Measurements from ENCODE around the gene FAM229A.

FAM229A gene

GRCh38 chr1:32349211-32349708 is 13.0 kb downstream of the FAM229A start:
- DNase-seq (ENCODE audit: low read depth): peak; percentile 92

GRCh38 chr1:32346532-32347157 is 15.6 kb downstream of the FAM229A start:
- no peak for DNase-seq (ENCODE audit: low read depth)

DNA sequence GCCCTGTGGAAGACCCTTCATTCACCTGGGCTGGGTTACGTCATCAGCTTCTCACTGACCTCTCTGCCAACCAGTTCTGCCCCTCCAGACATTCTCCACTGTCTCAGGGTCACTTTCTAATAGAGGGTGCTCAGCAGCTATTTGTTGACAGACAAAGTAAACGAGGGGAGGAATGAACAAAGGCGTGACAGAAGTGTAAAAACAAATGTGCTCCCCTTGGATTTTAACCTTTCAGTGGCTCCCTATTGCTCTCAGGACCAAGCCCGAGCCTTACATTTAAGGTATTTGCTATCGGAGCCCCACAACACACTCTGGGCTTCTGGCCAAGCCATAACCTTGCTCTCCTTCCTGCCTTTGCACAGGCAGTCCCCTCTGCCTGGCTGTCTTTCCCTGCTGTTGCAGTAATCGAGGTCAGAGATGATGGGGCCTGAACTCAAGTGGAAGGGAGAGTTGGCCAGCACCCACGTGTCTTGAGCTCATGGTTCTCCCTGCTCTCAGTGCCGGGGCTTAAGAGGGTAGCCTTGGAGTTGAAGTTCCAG is 16.9 kb downstream of the FAM229A start:
- peak; percentile 87 for DNase-seq (ENCODE audit: low read depth)

DNA sequence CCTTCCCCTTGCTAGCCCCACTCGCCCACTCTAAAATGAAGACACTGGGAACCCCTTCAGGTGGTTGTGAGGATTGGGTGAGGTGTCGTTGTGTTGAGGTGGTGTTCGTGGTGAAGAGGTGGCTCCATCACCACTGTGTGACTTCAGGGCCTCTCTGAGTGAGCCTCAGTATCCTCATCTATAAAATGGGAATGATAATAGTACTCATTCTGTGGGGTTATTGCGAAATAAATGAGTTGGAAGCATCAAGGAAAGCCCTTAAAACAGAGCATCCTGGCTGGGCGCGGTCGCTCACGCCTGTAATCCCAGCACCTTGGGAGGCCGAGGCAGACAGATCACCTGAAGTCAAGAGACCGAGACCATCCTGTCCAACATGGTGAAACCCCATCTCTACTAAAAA is 19.6 kb downstream of the FAM229A start:
- no peak for DNase-seq (ENCODE audit: low read depth)

GRCh38 chr1:32341971-32342370 is 20.3 kb downstream of the FAM229A start:
- no peak for DNase-seq (ENCODE audit: low read depth)

GRCh38 chr1:32341186-32341757 is 21.0 kb downstream of the FAM229A start:
- no peak for DNase-seq (ENCODE audit: low read depth)

DNA sequence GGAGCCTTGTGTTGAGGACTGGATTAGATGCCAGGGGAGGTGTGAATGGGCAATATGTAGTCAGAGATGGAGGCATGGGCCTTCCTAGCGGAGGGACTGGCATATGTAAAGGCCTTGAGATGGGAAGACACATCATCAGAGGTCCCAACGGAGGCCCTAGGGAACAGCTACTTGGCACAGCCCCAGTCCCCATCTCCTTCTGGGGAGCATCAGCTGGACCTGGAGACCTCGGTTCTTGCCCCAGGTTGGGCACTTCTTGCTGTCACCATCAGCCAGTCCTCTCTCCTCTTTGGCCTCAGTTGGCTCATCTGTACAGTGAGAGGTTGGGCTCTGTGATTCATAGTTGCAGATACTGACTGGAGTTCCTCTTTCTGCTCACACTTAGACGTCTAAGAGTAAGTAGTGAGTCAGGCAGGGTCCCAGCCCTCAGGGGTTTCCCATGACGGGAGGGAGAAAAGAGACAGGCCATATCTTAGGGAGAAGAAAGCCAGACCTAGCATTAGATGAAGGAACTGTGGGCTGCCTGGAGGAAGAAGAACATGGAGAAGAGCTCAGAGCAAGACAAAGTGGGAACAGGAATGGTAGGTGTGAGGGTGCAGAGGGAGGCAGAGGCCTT is 22.8 kb downstream of the FAM229A start:
- DNase-seq (ENCODE audit: low read depth): peak; percentile 86

GRCh38 chr1:32338637-32339145 is 23.6 kb downstream of the FAM229A start:
- no peak for DNase-seq (ENCODE audit: low read depth)

DNA sequence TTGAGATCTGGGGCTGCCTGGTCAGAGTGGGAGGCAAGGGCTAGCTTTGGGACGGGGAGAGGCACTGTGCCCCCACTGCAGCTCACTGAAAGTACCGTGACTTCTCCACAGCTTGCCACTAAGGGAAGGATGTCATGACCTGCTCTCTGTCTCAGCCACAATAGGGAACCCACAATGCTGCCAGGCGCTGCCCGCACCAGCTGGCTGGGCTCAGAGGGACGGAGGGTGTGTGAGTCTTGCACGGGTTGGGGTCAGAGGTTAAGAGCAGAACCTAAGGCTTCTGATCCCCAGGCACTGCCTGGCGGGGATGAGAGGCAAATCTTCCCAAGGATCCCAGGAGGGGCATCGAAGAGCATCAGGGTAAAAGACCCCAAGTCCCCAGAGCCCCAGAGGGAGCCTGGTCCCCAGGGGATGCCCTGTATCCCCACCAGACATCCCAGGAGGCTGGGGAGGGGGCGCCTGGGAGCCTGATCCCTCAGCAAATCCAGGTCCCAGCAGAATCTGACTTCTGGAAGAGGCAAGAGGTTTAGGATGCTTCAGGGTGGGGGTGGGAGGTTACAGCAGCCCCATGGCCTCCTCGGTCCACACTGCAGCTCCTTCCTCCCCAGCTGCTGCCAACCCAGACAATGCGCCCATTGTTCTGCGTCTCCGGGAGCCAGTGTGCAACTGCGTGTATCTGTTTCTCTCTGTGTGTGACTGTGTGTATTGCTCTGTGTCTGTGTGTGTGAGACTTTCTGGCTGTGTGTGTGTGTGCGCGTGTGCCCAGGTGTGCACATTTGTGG is 24.2 kb downstream of the FAM229A start:
- no peak for DNase-seq (ENCODE audit: low read depth)

GRCh38 chr1:32336963-32337675 is 25.2 kb downstream of the FAM229A start:
- no peak for DNase-seq (ENCODE audit: low read depth)

GRCh38 chr1:32336591-32336932 is 25.7 kb downstream of the FAM229A start:
- no peak for DNase-seq (ENCODE audit: low read depth)

GRCh38 chr1:32335790-32336590 is 26.3 kb downstream of the FAM229A start, which contains the start of gene MARCKSL1:
Gene MARCKSL1, minus strand, starts transcription at chr1:32336233. Its CDS starts 200 bp downstream, at chr1:32336033.
- DNase-seq (ENCODE audit: low read depth): peak; percentile 38

- no peak for DNase-seq (ENCODE audit: low read depth)
These were observed 26.8 kb downstream of the FAM229A start for GRCh38 chr1:32335535-32335789.

DNA sequence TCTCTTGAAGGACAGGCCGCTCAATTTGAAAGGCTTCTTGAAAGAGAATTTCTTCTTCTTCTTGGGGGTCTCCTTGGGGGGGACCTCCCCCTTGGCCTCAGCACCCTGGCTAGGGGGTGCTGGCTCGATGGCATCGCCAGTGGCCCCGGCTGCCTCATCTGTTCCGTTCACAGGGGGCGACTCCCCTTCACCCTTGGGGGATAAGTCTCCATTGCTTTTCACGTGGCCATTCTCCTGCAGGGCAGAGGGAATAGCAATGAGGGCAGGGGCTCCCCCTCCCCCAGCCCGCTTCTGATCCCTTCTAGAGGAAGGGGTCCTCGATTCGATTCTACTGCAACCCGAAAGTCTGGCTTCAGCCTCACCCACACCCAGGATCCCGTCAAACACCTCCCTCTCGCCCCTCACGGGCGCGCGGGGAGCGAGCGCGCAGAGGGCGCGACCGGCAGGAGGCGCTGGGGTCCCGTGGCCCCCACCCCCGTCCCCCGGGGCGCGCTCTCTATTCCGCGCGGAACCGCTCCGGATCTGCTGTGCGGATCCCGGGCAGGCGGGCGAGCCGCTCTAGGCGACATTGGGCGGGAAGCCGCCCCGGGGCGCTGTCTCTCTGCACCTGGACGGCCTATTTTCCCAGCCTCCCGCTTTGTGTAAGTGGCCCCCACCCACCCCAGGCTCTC is 27.3 kb downstream of the FAM229A start:
- DNase-seq (ENCODE audit: low read depth): no peak

GRCh38 chr1:32334274-32334861 is 27.9 kb downstream of the FAM229A start:
- no peak for DNase-seq (ENCODE audit: low read depth)

DNA sequence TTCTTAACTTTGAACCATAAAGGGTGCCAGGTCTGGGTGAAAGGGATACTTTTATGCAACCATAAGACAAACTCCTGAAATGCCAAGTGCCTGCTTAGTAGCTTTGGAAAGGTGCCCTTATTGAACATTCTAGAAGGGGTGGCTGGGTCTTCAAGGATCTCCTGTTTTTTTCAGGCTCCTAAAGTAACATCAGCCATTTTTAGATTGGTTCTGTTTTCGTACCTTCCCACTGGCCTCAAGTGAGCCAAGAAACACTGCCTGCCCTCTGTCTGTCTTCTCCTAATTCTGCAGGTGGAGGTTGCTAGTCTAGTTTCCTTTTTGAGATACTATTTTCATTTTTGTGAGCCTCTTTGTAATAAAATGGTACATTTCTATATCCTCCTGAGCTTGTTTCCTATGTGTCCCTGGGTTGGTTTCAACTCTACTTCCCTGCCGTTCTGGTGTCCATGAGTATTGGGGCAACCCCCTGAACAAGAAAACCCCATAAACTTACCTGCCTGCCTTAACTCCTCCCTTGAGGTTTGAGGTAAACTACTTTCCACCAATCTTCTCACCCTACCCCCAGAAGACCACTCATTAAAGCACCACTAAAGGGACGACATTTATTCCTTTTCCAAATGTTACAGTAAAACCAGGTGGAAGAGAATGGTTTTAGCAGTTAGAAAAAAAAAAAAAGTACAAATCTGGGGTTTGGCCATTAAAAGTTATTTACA is 28.9 kb downstream of the FAM229A start:
- no peak for DNase-seq (ENCODE audit: low read depth)

DNA sequence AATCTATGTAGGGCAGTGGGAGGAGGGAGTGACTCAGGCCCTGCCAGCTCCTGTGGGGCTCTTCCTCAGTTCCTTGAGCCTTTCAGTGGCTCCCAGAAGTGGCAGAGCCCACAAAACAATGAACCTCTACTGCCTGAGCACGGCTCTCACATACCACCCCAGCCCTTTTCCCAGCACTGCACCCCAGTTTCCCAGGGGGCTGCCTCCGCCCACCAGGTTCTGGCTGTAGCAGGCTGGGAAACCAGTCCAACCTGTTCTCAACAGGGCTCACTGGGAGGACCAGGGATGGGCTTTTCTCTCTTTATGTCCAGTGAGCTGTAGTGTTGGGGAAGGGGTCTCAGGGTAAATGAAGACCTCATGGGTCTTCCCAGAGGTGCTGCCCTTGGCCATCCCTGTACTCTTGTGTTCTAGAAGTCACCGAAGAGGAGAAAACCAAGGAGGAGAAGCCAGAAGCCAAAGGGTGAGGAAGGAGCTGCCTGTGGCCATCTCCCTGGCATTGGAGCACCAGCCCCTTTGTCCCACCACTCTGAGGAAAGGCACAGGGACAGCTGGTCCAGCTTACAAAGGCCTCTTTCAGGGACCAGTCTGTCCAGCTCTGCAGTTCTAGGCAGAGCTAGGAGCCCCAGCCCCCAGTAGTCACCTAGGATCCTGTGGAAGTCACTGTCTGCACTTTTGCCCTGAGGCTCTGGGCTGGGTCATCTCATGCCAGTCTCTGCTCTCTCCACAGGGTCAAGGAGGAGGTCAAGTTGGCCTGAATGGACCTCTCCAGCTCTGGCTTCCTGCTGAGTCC is 29.8 kb downstream of the FAM229A start:
- no peak for DNase-seq (ENCODE audit: low read depth)

- no peak for DNase-seq (ENCODE audit: low read depth)
These were observed 30.7 kb downstream of the FAM229A start for GRCh38 chr1:32331549-32331948.
